Mucosa of rectum (tissue), 2 donors: ENCODE measurements around the gene FAM120A.

ENCODE experiments used
- H3K27ac ChIP-seq, 2 donors: one replicate each; pipeline ENCODE4 v1.7.0; 2013; ENCODE audit warnings: inconsistent platforms in 2 of 2, low read depth in 2 of 2, low read length in 2 of 2
- H3K27me3 ChIP-seq, 2 donors: one replicate each; pipeline ENCODE4 v1.7.0; 2013; ENCODE audit warnings: low read length in 2 of 2; ENCODE audit not compliant: control insufficient read depth in 2 of 2, insufficient read depth in 2 of 2
- H3K36me3 ChIP-seq, 2 donors: one replicate each; pipeline ENCODE4 v1.7.0; 2013; ENCODE audit warnings: low read length in 2 of 2; ENCODE audit not compliant: control insufficient read depth in 2 of 2, insufficient read depth in 2 of 2
- H3K4me1 ChIP-seq, 2 donors: one replicate each; pipeline ENCODE4 v1.7.0; 2013; ENCODE audit warnings: low read length in 2 of 2, mild to moderate bottlenecking in 1 of 2; ENCODE audit not compliant: control insufficient read depth in 2 of 2, insufficient read depth in 2 of 2
- H3K4me3 ChIP-seq, 2 donors: one replicate each; pipeline ENCODE4 v1.7.0; 2013; ENCODE audit warnings: low read length in 2 of 2
- H3K9ac ChIP-seq, 2 donors: one replicate each; pipeline ENCODE4 v1.7.0; 2013; ENCODE audit warnings: low read length in 2 of 2, low read depth in 1 of 2, mild to moderate bottlenecking in 1 of 2
- H3K9me3 ChIP-seq, 2 donors: one replicate each; pipeline ENCODE4 v1.7.0; 2013; ENCODE audit warnings: low read length in 2 of 2; ENCODE audit not compliant: control insufficient read depth in 2 of 2
- donor health status: healthy.
- donor health status: Normal muscosa, but diverticular disease.

The FAM120A gene

DNA sequence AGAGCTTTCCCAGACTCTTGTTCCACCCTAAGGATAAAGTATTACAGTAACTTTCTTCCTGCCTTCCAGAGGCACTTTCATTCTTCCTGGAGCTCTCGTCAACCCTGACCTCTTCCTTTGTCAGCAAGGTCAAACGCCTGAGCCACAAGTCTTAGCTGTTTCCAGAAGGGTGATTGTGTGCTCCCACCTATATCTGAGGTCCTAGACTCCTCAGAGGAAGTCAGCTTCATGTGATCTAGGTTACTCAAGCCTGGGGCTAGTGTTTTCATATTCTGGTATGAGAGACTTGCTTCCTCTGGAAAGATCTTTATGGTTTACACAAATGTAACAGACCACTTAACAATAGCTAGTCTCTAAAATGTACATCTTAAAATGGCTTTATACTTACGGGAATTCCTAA lies 5.4 kb upstream of the FAM120A start:
- Histone ChIP-seq H3K9me3 (no peaks in the 10 kb centered on the region), H3K27ac (no peak overlapping the region), H3K27me3 (no peaks in the 10 kb centered on the region), H3K36me3 (peaks cover 25 to 29% of the 10 kb centered on the region in 2 donors), H3K4me3 (no peak overlapping the region), H3K4me1 (peaks cover 4 to 10% of the 10 kb centered on the region in 2 donors), H3K9ac (no peak overlapping the region)

DNA sequence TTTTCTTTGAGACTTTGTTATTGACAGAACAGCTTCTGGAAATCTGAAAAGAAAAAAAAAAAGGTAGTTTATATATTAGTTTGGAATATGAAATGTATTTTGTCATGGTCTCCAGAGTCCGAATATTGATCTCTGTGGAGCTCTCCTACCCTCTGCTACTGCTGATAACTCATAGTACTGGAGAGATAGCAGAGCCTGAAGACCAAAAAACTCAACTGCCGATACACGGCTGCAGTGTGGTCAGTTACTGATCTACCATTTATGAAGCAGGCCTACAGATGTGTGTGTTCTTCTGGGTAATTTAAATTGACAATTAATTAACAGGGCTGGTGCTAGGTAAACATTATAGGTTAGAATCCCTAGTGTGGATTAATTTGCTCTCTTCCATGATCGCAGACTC lies 3.8 kb upstream of the FAM120A start:
- Histone ChIP-seq H3K27me3 (no peaks in the 10 kb centered on the region), H3K4me1 (peaks cover 4 to 10% of the 10 kb centered on the region in 2 donors), H3K4me3 (no peak overlapping the region), H3K27ac (no peak overlapping the region), H3K9me3 (no peaks in the 10 kb centered on the region), H3K9ac (no peak overlapping the region), H3K36me3 (peaks cover 25 to 29% of the 10 kb centered on the region in 2 donors)

DNA sequence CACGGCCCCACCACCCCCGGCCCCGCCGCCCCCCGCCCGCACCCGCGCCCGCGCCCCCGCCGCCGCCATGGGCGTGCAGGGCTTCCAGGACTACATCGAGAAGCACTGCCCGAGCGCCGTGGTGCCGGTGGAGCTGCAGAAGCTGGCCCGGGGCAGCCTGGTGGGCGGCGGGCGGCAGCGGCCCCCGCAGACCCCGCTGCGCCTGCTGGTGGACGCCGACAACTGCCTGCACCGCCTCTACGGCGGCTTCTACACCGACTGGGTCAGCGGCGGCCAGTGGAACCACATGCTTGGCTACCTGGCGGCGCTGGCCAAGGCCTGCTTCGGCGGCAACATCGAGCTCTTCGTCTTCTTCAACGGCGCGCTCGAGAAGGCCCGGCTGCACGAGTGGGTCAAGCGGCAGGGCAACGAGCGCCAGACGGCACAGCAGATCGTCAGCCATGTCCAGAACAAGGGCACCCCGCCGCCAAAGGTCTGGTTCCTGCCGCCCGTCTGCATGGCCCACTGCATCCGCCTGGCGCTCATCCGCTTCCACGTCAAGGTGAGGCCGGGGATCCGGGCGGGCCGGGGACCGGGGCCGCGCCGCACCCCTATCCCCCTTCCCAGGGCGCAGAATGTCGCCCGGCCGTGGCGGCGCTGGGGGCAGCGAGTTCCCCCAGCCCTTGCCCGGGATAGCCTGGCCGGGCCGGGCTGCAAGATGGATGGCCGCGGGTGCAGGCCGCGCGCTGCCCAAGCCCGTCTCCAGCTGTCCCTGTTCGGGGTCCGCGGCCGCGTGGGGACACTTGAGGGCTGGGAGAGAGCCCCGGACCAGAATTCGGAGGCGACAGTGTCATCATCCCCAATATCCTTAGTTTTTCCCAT lies 594 bp downstream of the FAM120A start:
- Histone ChIP-seq H3K4me1 (peaks cover 20 to 39% of the 10 kb centered on the region in 2 donors), H3K27me3 (no peaks in the 10 kb centered on the region)

DNA sequence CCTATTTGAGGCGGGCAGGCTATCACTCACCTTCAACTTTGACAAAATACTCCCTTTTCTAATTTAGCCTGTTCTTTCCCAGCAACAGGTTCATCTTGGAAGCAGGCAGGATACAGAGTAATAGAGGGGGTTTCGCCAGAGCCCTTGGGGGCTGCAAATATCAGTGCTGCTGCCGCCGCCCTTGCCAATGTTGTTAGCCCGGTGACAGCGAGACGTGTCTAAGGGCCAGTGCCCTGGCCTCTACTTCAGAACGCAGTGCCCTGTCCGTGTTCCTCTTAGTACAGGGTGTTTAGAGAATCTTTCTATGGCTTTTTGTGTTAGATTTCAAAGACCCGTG lies 1.2 kb downstream of the FAM120A start:
- Histone ChIP-seq H3K4me1 (peaks cover 25 to 40% of the 10 kb centered on the region in 2 donors), H3K9ac (peak overlapping the region; percentile 98), H3K9me3 (no peaks in the 10 kb centered on the region), H3K36me3 (peaks cover 7 to 11% of the 10 kb centered on the region in 2 donors), H3K27me3 (no peaks in the 10 kb centered on the region), H3K4me3 (peak overlapping the region; percentile 95 to 96), H3K27ac (peak overlapping the region; percentile 93 to 95)

More for the DNA sequence above, 594 bp downstream of the FAM120A start:
- peaks cover 12 to 17% of the 10 kb centered on the region in 2 donors for H3K36me3 ChIP-seq
- H3K27ac ChIP-seq = peak overlapping the region; percentile 93 to 95
- H3K4me3 ChIP-seq = peak overlapping the region; percentile 95 to 96
- no peaks in the 10 kb centered on the region for H3K9me3 ChIP-seq
- H3K9ac ChIP-seq = peak overlapping the region; percentile 98

DNA sequence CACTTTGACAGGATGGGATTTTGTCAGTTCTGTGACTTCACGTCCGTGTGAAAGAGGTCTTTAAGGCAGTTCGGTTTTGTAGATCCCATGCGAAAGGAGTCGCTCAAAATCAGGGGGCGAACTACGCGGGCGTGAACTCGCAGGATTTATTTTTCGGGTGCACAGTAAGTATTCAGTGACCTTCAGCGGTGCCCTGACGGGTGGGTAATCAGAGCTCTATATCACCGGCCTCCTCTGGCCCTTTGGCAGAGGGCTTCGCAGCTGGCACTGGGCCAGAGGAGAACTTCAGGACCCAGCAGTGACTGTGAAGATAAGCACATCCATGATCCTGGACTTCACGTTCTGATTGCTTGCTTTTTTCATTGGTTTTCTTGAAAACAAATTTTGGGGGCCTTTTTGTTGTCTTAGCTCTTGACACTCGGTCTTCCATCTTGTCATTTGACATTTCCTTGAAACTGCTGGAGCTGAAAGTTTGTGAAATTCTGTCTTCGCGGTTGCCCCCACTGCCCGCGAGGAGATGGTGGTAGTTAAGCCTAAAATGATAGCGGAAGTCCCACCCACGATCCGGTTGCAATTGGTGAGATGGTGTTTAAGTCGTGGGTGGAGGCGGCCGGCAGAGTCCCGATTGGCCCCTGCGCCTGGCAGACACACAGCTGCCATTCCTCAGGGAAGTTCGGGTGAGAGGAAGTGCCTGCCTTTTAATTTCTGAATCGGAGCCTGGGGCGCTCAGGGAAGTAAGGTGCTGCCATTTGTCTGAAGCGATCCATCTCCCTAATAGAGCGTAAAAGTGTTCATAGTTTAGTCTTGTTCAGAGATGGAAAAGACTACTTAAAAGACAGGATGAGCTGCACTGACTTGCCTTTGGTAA lies 1.8 kb downstream of the FAM120A start, which contains the start of gene FAM120AOS:
Gene FAM120AOS, minus strand, starts transcription at position 535 of the 868 bp plus-strand sequence. CDS start 872 bp downstream, outside the sequence.
- Histone ChIP-seq H3K4me1 (peaks cover 25 to 41% of the 10 kb centered on the region in 2 donors), H3K27ac (peak within 1 kb of the TSS; percentile 93 to 95), H3K9me3 (no peaks in the 10 kb centered on the region)

DNA sequence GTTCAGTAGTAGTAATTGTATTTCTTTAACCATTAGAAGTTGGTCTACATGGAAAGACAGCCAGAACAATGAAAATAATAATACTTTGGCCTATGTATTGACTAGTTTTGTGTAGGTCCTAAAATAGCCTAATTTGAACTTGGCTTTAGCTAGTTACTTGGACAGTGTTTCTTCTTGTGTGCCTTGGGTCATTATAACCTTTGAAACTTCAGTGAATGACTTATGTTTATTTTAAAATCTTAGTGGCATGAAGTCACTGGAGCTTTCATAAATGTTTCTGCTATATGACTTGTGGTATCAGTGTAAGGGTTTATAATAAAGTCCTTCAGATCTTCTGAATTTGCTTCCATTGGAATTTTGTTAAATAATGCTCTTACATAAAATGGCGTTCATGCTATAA lies 4.5 kb downstream of the FAM120A start:
- no peaks in the 10 kb centered on the region for H3K27me3 ChIP-seq
- peak overlapping the region; percentile 73 to 93 for H3K27ac ChIP-seq
- peak overlapping the region in 1 of 2 donors; percentile 49 for H3K9ac ChIP-seq
- no peaks in the 10 kb centered on the region for H3K9me3 ChIP-seq
- peak overlapping the region; percentile 19 to 34 for H3K4me3 ChIP-seq
- H3K36me3 ChIP-seq = no peaks in the 10 kb centered on the region
- H3K4me1 ChIP-seq = peaks cover 40 to 52% of the 10 kb centered on the region in 2 donors

More for the DNA sequence above, 1.8 kb downstream of the FAM120A start, which contains the start of gene FAM120AOS:
- peaks cover under 1 to 5% of the 10 kb centered on the region in 2 donors for H3K36me3 ChIP-seq
- H3K27me3 ChIP-seq = no peaks in the 10 kb centered on the region
- H3K9ac ChIP-seq = peak within 1 kb of the TSS; percentile 98
- peak within 1 kb of the TSS; percentile 95 to 96 for H3K4me3 ChIP-seq

DNA sequence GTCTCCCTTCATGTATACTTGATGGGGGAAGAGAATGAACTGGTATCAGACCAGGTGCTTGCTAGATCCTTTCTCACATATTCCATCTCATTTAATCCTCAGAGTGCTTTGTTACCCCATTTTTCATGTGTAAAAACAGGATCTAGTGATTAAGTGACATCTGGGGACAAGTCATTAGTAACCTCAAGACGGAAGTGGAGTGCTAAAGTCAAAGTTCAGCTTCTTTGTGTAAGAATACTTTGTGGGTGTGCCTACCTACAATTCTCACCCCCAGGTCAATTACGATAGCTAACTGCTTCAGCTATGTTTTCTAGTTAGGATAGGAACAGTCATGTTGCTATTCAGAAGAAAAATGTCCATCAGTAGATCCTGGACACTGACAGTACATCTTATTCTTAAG lies 5.0 kb downstream of the FAM120A start:
- Histone ChIP-seq H3K9ac (peak overlapping the region in 1 of 2 donors; percentile 49), H3K27ac (peak overlapping the region; percentile 73 to 93), H3K4me3 (peak overlapping the region; percentile 19 to 34), H3K4me1 (peaks cover 40 to 52% of the 10 kb centered on the region in 2 donors), H3K9me3 (no peaks in the 10 kb centered on the region), H3K27me3 (no peaks in the 10 kb centered on the region), H3K36me3 (no peaks in the 10 kb centered on the region)

DNA sequence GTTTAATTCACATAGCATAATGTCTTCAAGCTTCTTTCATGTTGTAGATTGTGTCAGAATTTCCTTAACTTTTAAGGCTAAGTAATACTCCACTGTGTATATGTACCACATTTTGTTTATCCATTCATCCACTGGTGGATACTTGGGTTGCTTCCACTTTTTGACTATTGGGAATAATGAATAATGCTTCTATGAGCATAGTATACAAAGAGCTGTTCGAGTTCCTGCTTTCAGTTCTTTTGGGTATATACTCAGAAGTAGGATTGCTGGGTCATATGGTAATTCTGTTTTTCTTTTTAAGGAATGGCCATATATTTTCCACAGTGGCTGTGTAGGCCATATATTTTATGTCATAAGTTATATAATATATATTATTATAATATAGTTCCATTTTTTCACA lies 5.5 kb downstream of the FAM120A start:
- Histone ChIP-seq H3K27me3 (no peaks in the 10 kb centered on the region), H3K4me3 (peak overlapping the region; percentile 3 to 26), H3K9me3 (no peaks in the 10 kb centered on the region), H3K36me3 (no peaks in the 10 kb centered on the region), H3K4me1 (peaks cover 40 to 52% of the 10 kb centered on the region in 2 donors), H3K27ac (peak overlapping the region; percentile 73 to 93), H3K9ac (peak overlapping the region in 1 of 2 donors; percentile 49)

DNA sequence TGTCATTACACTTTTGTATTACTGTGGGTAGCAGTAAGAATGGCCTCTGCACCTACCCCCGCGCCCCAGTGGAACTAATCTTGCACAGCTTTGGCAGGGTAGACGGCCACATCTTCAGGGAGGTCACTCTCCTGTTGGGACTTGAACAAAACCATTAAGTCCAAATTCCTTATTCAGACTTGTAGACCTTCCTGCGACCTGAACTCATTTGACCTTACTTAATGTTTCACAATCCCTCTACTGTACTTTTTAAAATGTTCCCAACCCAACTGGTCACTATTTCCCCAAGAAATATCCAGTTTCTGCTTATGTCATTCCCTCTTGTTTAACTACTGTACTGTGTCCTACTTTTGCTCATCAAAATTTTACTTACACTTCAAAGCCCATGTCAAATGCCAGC lies 7.2 kb downstream of the FAM120A start:
- H3K9ac ChIP-seq = no peak overlapping the region
- H3K27ac ChIP-seq = peak overlapping the region; percentile 54 to 74
- H3K4me1 ChIP-seq = peaks cover 45 to 54% of the 10 kb centered on the region in 2 donors
- peaks cover 0 to 3% of the 10 kb centered on the region in 2 donors for H3K36me3 ChIP-seq
- no peaks in the 10 kb centered on the region for H3K27me3 ChIP-seq
- H3K4me3 ChIP-seq = no peak overlapping the region
- no peaks in the 10 kb centered on the region for H3K9me3 ChIP-seq
